HepG2 (cell line): ENCODE measurements around the gene TTYH2. TPM values are rescaled to one million over a fixed set of nuclear protein-coding genes. Genes with fewer than 3 reads are reported as not detected.

Source experiments
- CBX1 ChIP-seq: IDR thresholded peaks from one replicate; pipeline ENCODE4 v1.6.1; 2016; ENCODE audit warnings: antibody characterized with exemption, low read depth
- ETV5 ChIP-seq: IDR thresholded peaks from 2 replicates; pipeline ENCODE4 v1.6.1; 2018; ENCODE audit warnings: missing biosample characterization, missing genetic modification reagents, inconsistent platforms, borderline replicate concordance
- GTF3A ChIP-seq: sonication (generic); formaldehyde crosslinking; conservative IDR thresholded peaks from 2 replicates; pipeline ENCODE4 v1.4.0; 2020; ENCODE audit warnings: mild to moderate bottlenecking, missing genetic modification reagents
- HMG20A ChIP-seq: IDR thresholded peaks from 2 replicates; pipeline ENCODE4 v1.6.1; 2016; ENCODE audit warnings: borderline replicate concordance
- KDM4B ChIP-seq: sonication (generic); formaldehyde crosslinking; IDR thresholded peaks from 2 replicates; pipeline ENCODE4 v1.4.0; 2020; ENCODE audit warnings: missing genetic modification reagents
- MAF1 ChIP-seq: sonication (generic); formaldehyde crosslinking; IDR thresholded peaks from 2 replicates; pipeline ENCODE4 v1.5.0; 2020; ENCODE audit warnings: missing genetic modification reagents, borderline replicate concordance
- POLR2A ChIP-seq, 2 experiments: IDR thresholded peaks; 2 replicates each; pipeline ENCODE4 v1.6.1; 2011; ENCODE audit warnings: low read depth in 2 of 2, low read length in 2 of 2, mild to moderate bottlenecking in 1 of 2, moderate library complexity in 1 of 2; ENCODE audit not compliant: insufficient read depth in 1 of 2
- RARA ChIP-seq: IDR thresholded peaks from 2 replicates; pipeline ENCODE4 v1.6.1; 2016; ENCODE audit warnings: missing genetic modification reagents, missing compliant biosample characterization
- SATB2 ChIP-seq: sonication (generic); formaldehyde crosslinking; IDR thresholded peaks from 2 replicates; pipeline ENCODE4 v1.5.0; 2020; ENCODE audit warnings: missing genetic modification reagents
- ZBTB20 ChIP-seq: sonication (generic); formaldehyde crosslinking; IDR thresholded peaks from 2 replicates; pipeline ENCODE4 v1.8.1; 2023; ENCODE audit warnings: missing genetic modification reagents, low read depth, mild to moderate bottlenecking, borderline replicate concordance
- ZNF605 ChIP-seq: sonication (generic); formaldehyde crosslinking; IDR thresholded peaks from 2 replicates; pipeline ENCODE4 v1.8.0; 2022; ENCODE audit warnings: mild to moderate bottlenecking, missing genetic modification reagents
- ZNF761 ChIP-seq: sonication (generic); formaldehyde crosslinking; conservative IDR thresholded peaks from 2 replicates; pipeline ENCODE4 v1.4.0; 2020; ENCODE audit warnings: mild to moderate bottlenecking, missing genetic modification reagents
- polyA plus RNA-seq, 8 experiments: library from polyadenylated mRNA; depleted of rRNA in 3 of 8; stranded (reverse) in 7 of 8; unstranded in 1 of 8; fragments of >200 nt; fragmentation: Illumina TruSeq in 4 of 8; extraction: Trizol in 4 of 8; gene quantifications; 2 replicates each; pipeline versions ENCODE4 v1.2.1 to v1.2.3, GENCODE V29; 2011 to 2016; ENCODE audit warnings: low read depth in 4 of 8, missing spikeins in 1 of 8, mixed read lengths in 1 of 8; ENCODE audit not compliant: insufficient read depth in 1 of 8
- total RNA-seq, 5 experiments: library from RNA; depleted of rRNA; stranded (reverse); fragments of >200 nt; fragmentation: Illumina TruSeq; extraction: Trizol; gene quantifications; 2 replicates each; pipeline ENCODE4 v1.2.3, GENCODE V29; 2016; ENCODE audit warnings: low read depth in 1 of 5
- TF ChIP-seq, protein P1 (sequence below): sonication (generic); formaldehyde crosslinking; IDR thresholded peaks from 2 replicates; pipeline ENCODE4 v1.4.0; 2020; ENCODE audit warnings: low read depth, missing genetic modification reagents
- TF ChIP-seq, protein P2 (sequence below): sonication (generic); formaldehyde crosslinking; IDR thresholded peaks from 2 replicates; pipeline ENCODE4 v1.4.0; 2020; ENCODE audit warnings: missing genetic modification reagents, mild to moderate bottlenecking, borderline replicate concordance
- TF ChIP-seq, protein P3 (sequence below): sonication (generic); formaldehyde crosslinking; IDR thresholded peaks from 2 replicates; pipeline ENCODE4 v1.8.0; 2022; ENCODE audit warnings: mild to moderate bottlenecking, missing genetic modification reagents
- TF ChIP-seq, protein P4 (sequence below): sonication (generic); formaldehyde crosslinking; IDR thresholded peaks from 2 replicates; pipeline ENCODE4 v1.4.0; 2020; ENCODE audit warnings: missing genetic modification reagents, mild to moderate bottlenecking, borderline replicate concordance
- TF ChIP-seq, protein P5 (sequence below): sonication (generic); formaldehyde crosslinking; IDR thresholded peaks from 2 replicates; pipeline ENCODE4 v1.9.0; 2022; ENCODE audit warnings: low read depth, missing genetic modification reagents
- TF ChIP-seq, protein P6 (sequence below): IDR thresholded peaks from 2 replicates; pipeline ENCODE4 v1.6.1; 2016; ENCODE audit warnings: missing compliant biosample characterization, missing genetic modification reagents, borderline replicate concordance

Gene TTYH2
- total and polyA plus RNA-seq, 2 of the 13 experiments (the other 11 are each of a cell fraction or from before 2014, with no cell fraction given), result 0.77 to 0.96 TPM

DNA sequence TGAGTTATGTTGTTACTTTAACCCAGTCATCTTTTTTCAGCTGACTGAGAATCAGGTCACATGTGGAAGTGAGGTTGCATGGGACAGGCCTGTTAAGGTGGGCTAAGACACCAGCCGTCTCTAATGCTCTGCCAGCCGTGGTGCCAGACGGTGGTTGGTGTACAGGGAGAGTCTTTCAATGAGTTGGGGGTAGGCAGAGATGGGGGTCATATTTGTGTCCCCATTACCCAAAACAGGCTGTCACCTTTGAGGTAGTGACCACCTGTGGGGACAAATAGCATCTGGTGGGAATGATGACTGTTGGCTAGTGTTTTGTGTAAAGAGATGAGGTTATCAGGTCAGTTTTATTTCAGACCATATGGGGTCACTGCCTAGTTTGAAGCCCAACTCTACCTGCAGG, 8.1 kb upstream of the TTYH2 start (continued):
- TF ChIP-seq, protein P1, sequence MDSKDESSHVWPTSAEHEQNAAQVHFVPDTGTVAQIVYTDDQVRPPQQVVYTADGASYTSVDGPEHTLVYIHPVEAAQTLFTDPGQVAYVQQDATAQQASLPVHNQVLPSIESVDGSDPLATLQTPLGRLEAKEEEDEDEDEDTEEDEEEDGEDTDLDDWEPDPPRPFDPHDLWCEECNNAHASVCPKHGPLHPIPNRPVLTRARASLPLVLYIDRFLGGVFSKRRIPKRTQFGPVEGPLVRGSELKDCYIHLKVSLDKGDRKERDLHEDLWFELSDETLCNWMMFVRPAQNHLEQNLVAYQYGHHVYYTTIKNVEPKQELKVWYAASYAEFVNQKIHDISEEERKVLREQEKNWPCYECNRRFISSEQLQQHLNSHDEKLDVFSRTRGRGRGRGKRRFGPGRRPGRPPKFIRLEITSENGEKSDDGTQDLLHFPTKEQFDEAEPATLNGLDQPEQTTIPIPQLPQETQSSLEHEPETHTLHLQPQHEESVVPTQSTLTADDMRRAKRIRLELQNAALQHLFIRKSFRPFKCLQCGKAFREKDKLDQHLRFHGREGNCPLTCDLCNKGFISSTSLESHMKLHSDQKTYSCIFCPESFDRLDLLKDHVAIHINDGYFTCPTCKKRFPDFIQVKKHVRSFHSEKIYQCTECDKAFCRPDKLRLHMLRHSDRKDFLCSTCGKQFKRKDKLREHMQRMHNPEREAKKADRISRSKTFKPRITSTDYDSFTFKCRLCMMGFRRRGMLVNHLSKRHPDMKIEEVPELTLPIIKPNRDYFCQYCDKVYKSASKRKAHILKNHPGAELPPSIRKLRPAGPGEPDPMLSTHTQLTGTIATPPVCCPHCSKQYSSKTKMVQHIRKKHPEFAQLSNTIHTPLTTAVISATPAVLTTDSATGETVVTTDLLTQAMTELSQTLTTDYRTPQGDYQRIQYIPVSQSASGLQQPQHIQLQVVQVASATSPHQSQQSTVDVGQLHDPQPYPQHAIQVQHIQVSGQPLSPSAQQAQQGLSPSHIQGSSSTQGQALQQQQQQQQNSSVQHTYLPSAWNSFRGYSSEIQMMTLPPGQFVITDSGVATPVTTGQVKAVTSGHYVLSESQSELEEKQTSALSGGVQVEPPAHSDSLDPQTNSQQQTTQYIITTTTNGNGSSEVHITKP (CRISPR knock-in tag), result no peak
- TF ChIP-seq ETV5 (CRISPR knock-in tag) (no peak), GTF3A (no peak), SATB2 (CRISPR knock-in tag) (no peak), KDM4B (CRISPR knock-in tag) (no peak), ZNF761 (CRISPR knock-in tag) (no peak), CBX1 (no peak), MAF1 (CRISPR knock-in tag) (no peak), HMG20A (CRISPR knock-in tag) (no peak), RARA (CRISPR knock-in tag) (no peak), ZBTB20 (no peak), ZNF605 (CRISPR knock-in tag) (no peak), POLR2A (IDR thresholded peaks at IDR 0.05; ENCODE audit: insufficient read depth in 1 of 2, low read depth in 2 of 2, low read length in 2 of 2) (peak in 1 of 2 experiments; percentile 62; a peak in 1 of 4 replicates)
- TF ChIP-seq, protein P2, sequence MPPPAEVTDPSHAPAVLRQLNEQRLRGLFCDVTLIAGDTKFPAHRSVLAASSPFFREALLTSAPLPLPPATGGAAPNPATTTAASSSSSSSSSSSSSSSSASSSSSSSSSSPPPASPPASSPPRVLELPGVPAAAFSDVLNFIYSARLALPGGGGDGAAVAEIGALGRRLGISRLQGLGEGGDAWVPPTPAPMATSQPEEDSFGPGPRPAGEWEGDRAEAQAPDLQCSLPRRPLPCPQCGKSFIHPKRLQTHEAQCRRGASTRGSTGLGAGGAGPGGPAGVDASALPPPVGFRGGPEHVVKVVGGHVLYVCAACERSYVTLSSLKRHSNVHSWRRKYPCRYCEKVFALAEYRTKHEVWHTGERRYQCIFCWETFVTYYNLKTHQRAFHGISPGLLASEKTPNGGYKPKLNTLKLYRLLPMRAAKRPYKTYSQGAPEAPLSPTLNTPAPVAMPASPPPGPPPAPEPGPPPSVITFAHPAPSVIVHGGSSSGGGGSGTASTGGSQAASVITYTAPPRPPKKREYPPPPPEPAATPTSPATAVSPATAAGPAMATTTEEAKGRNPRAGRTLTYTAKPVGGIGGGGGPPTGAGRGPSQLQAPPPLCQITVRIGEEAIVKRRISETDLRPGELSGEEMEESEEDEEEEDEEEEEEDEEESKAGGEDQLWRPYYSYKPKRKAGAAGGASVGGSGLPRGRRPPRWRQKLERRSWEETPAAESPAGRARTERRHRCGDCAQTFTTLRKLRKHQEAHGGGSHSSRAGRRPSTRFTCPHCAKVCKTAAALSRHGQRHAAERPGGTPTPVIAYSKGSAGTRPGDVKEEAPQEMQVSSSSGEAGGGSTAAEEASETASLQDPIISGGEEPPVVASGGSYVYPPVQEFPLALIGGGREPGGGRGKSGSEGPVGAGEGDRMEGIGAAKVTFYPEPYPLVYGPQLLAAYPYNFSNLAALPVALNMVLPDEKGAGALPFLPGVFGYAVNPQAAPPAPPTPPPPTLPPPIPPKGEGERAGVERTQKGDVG (CRISPR knock-in tag), result no peak
- TF ChIP-seq, protein P3, sequence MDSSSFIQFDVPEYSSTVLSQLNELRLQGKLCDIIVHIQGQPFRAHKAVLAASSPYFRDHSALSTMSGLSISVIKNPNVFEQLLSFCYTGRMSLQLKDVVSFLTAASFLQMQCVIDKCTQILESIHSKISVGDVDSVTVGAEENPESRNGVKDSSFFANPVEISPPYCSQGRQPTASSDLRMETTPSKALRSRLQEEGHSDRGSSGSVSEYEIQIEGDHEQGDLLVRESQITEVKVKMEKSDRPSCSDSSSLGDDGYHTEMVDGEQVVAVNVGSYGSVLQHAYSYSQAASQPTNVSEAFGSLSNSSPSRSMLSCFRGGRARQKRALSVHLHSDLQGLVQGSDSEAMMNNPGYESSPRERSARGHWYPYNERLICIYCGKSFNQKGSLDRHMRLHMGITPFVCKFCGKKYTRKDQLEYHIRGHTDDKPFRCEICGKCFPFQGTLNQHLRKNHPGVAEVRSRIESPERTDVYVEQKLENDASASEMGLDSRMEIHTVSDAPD (CRISPR knock-in tag), result no peak
- TF ChIP-seq, protein P4, sequence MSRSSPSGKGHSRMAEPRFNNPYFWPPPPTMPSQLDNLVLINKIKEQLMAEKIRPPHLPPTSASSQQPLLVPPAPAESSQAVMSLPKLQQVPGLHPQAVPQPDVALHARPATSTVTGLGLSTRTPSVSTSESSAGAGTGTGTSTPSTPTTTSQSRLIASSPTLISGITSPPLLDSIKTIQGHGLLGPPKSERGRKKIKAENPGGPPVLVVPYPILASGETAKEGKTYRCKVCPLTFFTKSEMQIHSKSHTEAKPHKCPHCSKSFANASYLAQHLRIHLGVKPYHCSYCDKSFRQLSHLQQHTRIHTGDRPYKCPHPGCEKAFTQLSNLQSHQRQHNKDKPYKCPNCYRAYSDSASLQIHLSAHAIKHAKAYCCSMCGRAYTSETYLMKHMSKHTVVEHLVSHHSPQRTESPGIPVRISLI (CRISPR knock-in tag), result no peak
- TF ChIP-seq, protein P5, sequence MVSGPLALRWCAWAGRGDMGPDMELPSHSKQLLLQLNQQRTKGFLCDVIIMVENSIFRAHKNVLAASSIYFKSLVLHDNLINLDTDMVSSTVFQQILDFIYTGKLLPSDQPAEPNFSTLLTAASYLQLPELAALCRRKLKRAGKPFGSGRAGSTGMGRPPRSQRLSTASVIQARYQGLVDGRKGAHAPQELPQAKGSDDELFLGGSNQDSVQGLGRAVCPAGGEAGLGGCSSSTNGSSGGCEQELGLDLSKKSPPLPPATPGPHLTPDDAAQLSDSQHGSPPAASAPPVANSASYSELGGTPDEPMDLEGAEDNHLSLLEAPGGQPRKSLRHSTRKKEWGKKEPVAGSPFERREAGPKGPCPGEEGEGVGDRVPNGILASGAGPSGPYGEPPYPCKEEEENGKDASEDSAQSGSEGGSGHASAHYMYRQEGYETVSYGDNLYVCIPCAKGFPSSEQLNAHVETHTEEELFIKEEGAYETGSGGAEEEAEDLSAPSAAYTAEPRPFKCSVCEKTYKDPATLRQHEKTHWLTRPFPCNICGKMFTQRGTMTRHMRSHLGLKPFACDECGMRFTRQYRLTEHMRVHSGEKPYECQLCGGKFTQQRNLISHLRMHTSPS (CRISPR knock-in tag), result no peak
- TF ChIP-seq, protein P6, sequence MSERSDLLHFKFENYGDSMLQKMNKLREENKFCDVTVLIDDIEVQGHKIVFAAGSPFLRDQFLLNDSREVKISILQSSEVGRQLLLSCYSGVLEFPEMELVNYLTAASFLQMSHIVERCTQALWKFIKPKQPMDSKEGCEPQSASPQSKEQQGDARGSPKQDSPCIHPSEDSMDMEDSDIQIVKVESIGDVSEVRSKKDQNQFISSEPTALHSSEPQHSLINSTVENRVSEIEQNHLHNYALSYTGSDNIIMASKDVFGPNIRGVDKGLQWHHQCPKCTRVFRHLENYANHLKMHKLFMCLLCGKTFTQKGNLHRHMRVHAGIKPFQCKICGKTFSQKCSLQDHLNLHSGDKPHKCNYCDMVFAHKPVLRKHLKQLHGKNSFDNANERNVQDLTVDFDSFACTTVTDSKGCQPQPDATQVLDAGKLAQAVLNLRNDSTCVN (CRISPR knock-in tag), result no peak
